Mucosa of stomach (tissue), 1 donor: ENCODE data around the gene ANO1.

Experiments used
- H3K27me3 ChIP-seq: one replicate; pipeline ENCODE4 v1.7.0; 2013; ENCODE audit warnings: mild to moderate bottlenecking, low read length; ENCODE audit not compliant: control insufficient read depth, insufficient read depth
- H3K36me3 ChIP-seq: one replicate; pipeline ENCODE4 v1.7.0; 2013; ENCODE audit warnings: low read length; ENCODE audit not compliant: control insufficient read depth, insufficient read depth
- H3K4me1 ChIP-seq: one replicate; pipeline ENCODE4 v1.7.0; 2013; ENCODE audit warnings: mild to moderate bottlenecking, low read length; ENCODE audit not compliant: control insufficient read depth, insufficient read depth
- H3K4me3 ChIP-seq: one replicate; pipeline ENCODE4 v1.7.0; 2013; ENCODE audit warnings: low read length
- H3K9ac ChIP-seq: one replicate; pipeline ENCODE4 v1.7.0; 2013; ENCODE audit warnings: mild to moderate bottlenecking, low read length, moderate library complexity
- H3K9me3 ChIP-seq: one replicate; pipeline ENCODE4 v1.7.0; 2013; ENCODE audit warnings: mild to moderate bottlenecking, low read length, moderate library complexity; ENCODE audit not compliant: control insufficient read depth
- donor health status: Pancreatic carcinoma.

ANO1 gene

GRCh38 chr11:70139785-70140410 is 61.8 kb downstream of the ANO1 start:
- Histone ChIP-seq H3K4me3 (no peak overlapping the region), H3K4me1 (peaks cover 28% of the 10 kb centered on the region), H3K36me3 (peaks cover 6% of the 10 kb centered on the region), H3K27me3 (peaks cover 6% of the 10 kb centered on the region), H3K9ac (peak overlapping the region; percentile 71), H3K9me3 (no peaks in the 10 kb centered on the region)

DNA sequence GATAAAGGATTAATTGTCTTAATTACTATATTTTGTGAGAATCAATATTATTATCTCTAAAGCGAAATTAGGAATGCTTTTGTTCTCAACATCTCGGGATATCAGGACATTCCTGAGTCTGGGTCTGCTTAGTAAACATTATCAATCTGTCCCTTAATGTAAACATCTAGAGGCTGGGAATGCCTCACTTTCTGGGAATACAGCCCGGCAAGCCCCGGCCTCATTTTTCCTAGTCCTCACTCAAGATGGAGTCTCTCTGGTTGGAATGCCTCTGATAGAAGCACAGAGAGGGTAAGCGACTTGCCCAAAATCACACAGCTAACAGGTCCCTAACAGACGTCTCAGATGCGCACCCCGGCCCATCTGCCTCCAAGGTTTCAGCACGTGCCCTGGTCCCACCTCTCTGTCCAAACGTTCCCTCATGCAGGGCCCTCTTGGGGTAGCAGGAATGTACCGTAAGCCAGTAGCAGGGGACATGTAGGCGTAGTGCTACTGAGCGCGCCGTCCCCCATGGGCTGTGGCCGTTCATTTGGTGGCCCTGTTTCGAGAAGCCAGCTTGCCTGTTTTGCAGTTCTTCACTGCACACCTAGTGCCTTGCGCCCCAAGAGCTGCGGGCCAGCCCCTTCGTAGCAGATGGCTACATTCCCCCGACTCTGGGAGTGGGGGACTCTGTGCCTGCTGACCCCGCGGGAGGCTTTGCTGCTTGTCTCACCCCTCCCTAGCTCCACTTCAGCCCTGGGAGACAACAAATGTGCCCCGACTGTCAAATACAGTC is 62.8 kb downstream of the ANO1 start:
- peaks cover 2% of the 10 kb centered on the region for H3K36me3 ChIP-seq
- H3K9me3 ChIP-seq: no peaks in the 10 kb centered on the region
- H3K9ac ChIP-seq: no peak overlapping the region
- no peak overlapping the region for H3K4me3 ChIP-seq
- H3K4me1 ChIP-seq: peaks cover 28% of the 10 kb centered on the region
- H3K27me3 ChIP-seq: peaks cover 6% of the 10 kb centered on the region

GRCh38 chr11:70141486-70142220 is 63.5 kb downstream of the ANO1 start:
- Histone ChIP-seq H3K4me3 (no peak overlapping the region), H3K9ac (no peak overlapping the region), H3K9me3 (no peaks in the 10 kb centered on the region), H3K36me3 (no peaks in the 10 kb centered on the region), H3K4me1 (peaks cover 28% of the 10 kb centered on the region), H3K27me3 (peaks cover 6% of the 10 kb centered on the region)

- H3K9ac ChIP-seq: no peak overlapping the region
- peaks cover 28% of the 10 kb centered on the region for H3K4me1 ChIP-seq
- no peak overlapping the region for H3K4me3 ChIP-seq
- H3K27me3 ChIP-seq: peaks cover 6% of the 10 kb centered on the region
- no peaks in the 10 kb centered on the region for H3K9me3 ChIP-seq
- no peaks in the 10 kb centered on the region for H3K36me3 ChIP-seq
Observed at GRCh38 chr11:70142221-70142875, 64.2 kb downstream of the ANO1 start.

DNA sequence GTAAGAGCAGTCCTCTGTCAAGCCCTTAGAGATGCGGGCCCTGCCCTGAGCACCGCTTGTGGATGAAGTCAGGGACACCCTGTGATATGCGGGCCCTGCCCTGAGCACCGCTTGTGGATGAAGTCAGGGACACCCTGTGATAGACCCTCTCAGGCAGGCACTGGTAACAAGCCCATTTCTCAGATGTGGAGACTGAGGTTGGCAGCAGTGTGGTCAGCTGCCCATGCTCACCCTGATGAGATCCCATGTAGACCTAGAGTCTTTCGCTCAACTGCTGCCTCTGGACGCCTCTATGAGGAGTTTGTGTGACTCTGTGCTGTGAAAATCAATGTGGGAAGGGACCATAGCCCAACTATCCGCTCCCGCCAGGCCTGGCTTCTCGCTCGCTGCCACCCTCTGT is 66.1 kb downstream of the ANO1 start:
- Histone ChIP-seq H3K9me3 (no peaks in the 10 kb centered on the region), H3K27me3 (peaks cover 6% of the 10 kb centered on the region)

GRCh38 chr11:70145071-70145470 is 67.0 kb downstream of the ANO1 start:
- Histone ChIP-seq H3K4me3 (no peak overlapping the region), H3K9me3 (no peaks in the 10 kb centered on the region), H3K27me3 (peaks cover 6% of the 10 kb centered on the region), H3K9ac (no peak overlapping the region), H3K36me3 (no peaks in the 10 kb centered on the region), H3K4me1 (peaks cover 28% of the 10 kb centered on the region)

More for the DNA sequence above, 66.1 kb downstream of the ANO1 start:
- H3K4me1 ChIP-seq: peaks cover 28% of the 10 kb centered on the region
- H3K9ac ChIP-seq: no peak overlapping the region
- H3K36me3 ChIP-seq: no peaks in the 10 kb centered on the region
- H3K4me3 ChIP-seq: no peak overlapping the region

DNA sequence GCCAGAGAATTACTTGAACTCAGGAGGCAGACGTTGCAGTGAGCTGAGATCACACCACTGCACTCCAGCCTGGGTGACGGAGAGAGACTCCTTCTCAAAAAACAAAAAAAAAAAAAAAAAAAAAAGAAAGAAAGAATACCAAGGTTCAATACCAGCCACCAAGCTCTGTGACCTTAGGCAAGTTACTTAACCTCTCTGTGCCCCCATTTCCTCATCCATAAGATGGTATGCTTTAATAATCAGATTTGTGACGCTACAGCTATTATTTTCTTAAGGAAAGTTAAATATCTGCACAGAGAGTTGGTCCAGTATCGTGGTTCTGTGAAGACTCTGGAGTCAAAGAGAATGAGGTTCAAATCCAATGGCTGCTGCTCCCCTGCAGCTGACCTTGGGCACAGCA is 67.7 kb downstream of the ANO1 start:
- H3K9ac ChIP-seq: no peak overlapping the region
- no peak overlapping the region for H3K4me3 ChIP-seq
- no peaks in the 10 kb centered on the region for H3K9me3 ChIP-seq
- H3K36me3 ChIP-seq: no peaks in the 10 kb centered on the region
- H3K4me1 ChIP-seq: peaks cover 21% of the 10 kb centered on the region
- peaks cover 6% of the 10 kb centered on the region for H3K27me3 ChIP-seq

DNA sequence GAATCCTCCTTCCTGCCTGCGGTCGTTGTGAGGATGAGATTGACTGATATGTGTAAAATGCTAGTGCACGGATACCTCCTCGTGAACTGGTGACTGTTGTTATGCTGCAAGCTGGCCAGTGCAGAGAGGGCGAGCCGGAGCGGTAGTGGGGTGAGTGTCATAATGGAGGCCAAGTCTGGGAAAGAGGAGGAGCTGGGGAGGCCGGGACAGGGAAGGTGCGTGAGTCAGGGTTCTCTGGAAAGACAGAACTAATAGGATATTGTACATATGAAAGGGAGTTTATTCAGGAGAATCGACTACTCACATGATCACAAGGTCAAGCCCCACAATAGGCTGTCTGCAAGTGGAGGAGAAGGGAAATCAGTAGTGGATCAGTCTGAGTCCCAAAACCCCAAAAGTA is 68.2 kb downstream of the ANO1 start:
- no peaks in the 10 kb centered on the region for H3K9me3 ChIP-seq
- peaks cover 6% of the 10 kb centered on the region for H3K27me3 ChIP-seq
- no peak overlapping the region for H3K9ac ChIP-seq
- H3K4me3 ChIP-seq: no peak overlapping the region
- H3K4me1 ChIP-seq: peaks cover 16% of the 10 kb centered on the region
- H3K36me3 ChIP-seq: no peaks in the 10 kb centered on the region

- no peak overlapping the region for H3K9ac ChIP-seq
- peaks cover 6% of the 10 kb centered on the region for H3K27me3 ChIP-seq
- H3K36me3 ChIP-seq: no peaks in the 10 kb centered on the region
Observed at GRCh38 chr11:70146895-70147520, 68.9 kb downstream of the ANO1 start.

DNA sequence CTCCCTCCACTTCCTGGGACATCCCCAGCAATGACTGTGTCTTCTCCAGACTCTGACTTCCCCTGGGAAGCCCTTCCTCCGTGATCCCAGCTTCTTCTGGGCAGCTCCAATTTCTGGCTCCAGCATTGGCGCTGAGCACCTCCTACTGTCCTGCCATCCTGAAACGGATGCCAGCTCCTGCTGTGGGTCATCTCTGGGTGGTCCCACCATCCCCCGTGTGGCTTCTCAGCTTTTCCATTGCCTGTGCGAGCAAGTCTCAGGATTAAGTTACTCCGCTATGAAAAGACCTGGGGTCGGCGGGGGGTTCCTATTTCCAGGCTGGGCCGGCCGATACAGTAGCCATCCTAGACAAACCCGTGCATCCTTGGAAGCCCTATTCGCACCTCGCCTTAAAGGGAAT is 69.6 kb downstream of the ANO1 start:
- Histone ChIP-seq H3K9me3 (no peaks in the 10 kb centered on the region), H3K36me3 (no peaks in the 10 kb centered on the region), H3K4me3 (no peak overlapping the region), H3K9ac (no peak overlapping the region), H3K27me3 (peaks cover 6% of the 10 kb centered on the region), H3K4me1 (peaks cover 2% of the 10 kb centered on the region)

More at GRCh38 chr11:70146895-70147520, 68.9 kb downstream of the ANO1 start:
- Histone ChIP-seq H3K9me3 (no peaks in the 10 kb centered on the region), H3K4me1 (peaks cover 9% of the 10 kb centered on the region), H3K4me3 (no peak overlapping the region)

DNA sequence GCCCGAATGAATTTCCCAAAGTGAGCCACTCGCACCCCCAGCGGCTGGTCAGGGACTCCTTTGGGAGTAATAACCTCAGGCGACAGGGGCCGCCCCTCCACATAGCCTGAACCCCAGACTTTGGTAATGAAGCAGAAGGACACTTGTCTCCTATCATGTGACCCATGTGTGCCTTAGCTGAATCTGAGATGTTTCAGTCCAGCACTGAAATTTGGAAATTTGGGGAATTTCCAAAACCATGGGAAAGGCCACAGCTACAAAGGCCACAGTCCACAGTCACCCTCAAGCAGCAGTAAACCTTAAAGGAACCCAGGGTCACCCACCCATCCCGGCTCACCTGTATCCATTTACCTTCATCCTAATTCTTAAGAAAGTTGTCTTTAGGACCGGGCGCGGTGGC is 73.6 kb downstream of the ANO1 start:
- H3K27me3 ChIP-seq: no peaks in the 10 kb centered on the region

More for the DNA sequence above, 73.6 kb downstream of the ANO1 start:
- H3K4me1 ChIP-seq: no peaks in the 10 kb centered on the region
- no peak overlapping the region for H3K9ac ChIP-seq
- H3K9me3 ChIP-seq: no peaks in the 10 kb centered on the region
- H3K4me3 ChIP-seq: no peak overlapping the region
- no peaks in the 10 kb centered on the region for H3K36me3 ChIP-seq
